ENCODE results near the gene SEC14L2.

DNA sequence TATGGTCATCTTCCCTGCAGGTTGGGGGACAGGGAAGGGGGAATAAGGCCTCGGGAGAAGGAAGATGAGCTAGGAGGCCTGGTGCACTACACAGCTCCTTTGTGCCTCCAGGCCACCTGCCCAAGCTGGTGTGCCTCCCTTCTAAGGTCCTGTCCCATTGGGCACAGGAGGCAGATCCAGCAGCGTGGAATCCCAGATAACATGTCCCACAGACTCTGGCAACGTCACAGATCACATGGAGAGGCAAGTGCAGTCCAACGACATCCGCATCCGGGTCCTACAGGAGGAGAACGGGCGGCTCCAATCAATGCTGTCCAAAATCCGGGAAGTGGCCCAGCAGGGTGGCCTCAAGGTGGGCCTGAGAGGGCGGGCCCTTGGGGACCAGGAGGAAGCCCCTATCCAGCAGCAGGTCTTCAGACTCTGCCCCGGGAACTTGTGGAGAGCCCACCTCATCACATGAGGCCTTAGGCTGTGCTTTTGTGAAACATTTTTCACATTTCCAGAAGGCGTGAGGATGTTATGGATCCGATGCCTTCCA is 21.4 kb upstream of the SEC14L2 start:
- TF ChIP-seq, protein P1, sequence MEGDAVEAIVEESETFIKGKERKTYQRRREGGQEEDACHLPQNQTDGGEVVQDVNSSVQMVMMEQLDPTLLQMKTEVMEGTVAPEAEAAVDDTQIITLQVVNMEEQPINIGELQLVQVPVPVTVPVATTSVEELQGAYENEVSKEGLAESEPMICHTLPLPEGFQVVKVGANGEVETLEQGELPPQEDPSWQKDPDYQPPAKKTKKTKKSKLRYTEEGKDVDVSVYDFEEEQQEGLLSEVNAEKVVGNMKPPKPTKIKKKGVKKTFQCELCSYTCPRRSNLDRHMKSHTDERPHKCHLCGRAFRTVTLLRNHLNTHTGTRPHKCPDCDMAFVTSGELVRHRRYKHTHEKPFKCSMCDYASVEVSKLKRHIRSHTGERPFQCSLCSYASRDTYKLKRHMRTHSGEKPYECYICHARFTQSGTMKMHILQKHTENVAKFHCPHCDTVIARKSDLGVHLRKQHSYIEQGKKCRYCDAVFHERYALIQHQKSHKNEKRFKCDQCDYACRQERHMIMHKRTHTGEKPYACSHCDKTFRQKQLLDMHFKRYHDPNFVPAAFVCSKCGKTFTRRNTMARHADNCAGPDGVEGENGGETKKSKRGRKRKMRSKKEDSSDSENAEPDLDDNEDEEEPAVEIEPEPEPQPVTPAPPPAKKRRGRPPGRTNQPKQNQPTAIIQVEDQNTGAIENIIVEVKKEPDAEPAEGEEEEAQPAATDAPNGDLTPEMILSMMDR (IDR thresholded peaks at IDR 0.05): no peak
- no peak for TF ChIP-seq POLR2A (IDR thresholded peaks at IDR 0.05)
